ENCODE data around the gene THSD4.

- TF ChIP-seq POLR2AphosphoS5 (IDR thresholded peaks at IDR 0.05; ENCODE audit: borderline replicate concordance, low read depth, low read length) (no peak), EZH2 (IDR thresholded peaks at IDR 0.05) (no peak), FOXP2 (optimal IDR thresholded peaks at IDR 0.05; ENCODE audit: control extremely low read depth, extremely low read length, insufficient read depth) (no peak)
Observed at GRCh38 chr15:71256934-71257664, 141.8 kb downstream of the THSD4 start.

Measured in SK-N-MC (cell line).